WTC11 (cell line): Measurements from ENCODE around the gene SLC31A2.

Experiments
- ETV6 ChIP-seq: sonication (generic); formaldehyde crosslinking; IDR thresholded peaks from 2 replicates; pipeline ENCODE4 v1.8.1; 2022; ENCODE audit warnings: mild to moderate bottlenecking, missing genetic modification reagents
- JUN ChIP-seq: sonication (generic); formaldehyde crosslinking; IDR thresholded peaks from 2 replicates; pipeline ENCODE4 v1.8.0; 2023; ENCODE audit warnings: mild to moderate bottlenecking, missing genetic modification reagents
- KAT7 ChIP-seq: sonication (generic); formaldehyde crosslinking; IDR thresholded peaks from 2 replicates; pipeline ENCODE4 v1.8.1; 2023; ENCODE audit warnings: missing genetic modification reagents, mild to moderate bottlenecking, borderline replicate concordance
- MYBL2 ChIP-seq: sonication (generic); formaldehyde crosslinking; IDR thresholded peaks from 2 replicates; pipeline ENCODE4 v1.8.1; 2023; ENCODE audit warnings: mild to moderate bottlenecking, moderate library complexity, missing genetic modification reagents
- NFE2L1 ChIP-seq: sonication (generic); formaldehyde crosslinking; IDR thresholded peaks from 2 replicates; pipeline ENCODE4 v1.8.1; 2023; ENCODE audit warnings: missing genetic modification reagents
- NR3C1 ChIP-seq: sonication (generic); formaldehyde crosslinking; conservative IDR thresholded peaks from 2 replicates; pipeline ENCODE4 v1.8.1; 2023; ENCODE audit warnings: low read depth, mild to moderate bottlenecking, missing genetic modification reagents
- TEAD4 ChIP-seq: sonication (generic); formaldehyde crosslinking; IDR thresholded peaks from 2 replicates; pipeline ENCODE4 v1.8.0; 2022; ENCODE audit warnings: mild to moderate bottlenecking, missing genetic modification reagents
- ZSCAN18 ChIP-seq: fragments of 250-450 bp; sonication (Bioruptor Pico); IDR thresholded peaks from 2 replicates; pipeline ENCODE4 v2.1.2; 2022; ENCODE audit warnings: mild to moderate bottlenecking, moderate library complexity
- TF ChIP-seq, protein P1 (sequence below): fragments of 200-600 bp; IDR thresholded peaks from 2 replicates; pipeline ENCODE4 v1.8.0; 2022; ENCODE audit warnings: antibody characterized with exemption
- TF ChIP-seq, protein P2 (sequence below): sonication (generic); formaldehyde crosslinking; IDR thresholded peaks from 2 replicates; pipeline ENCODE4 v1.8.0; 2022; ENCODE audit warnings: missing genetic modification reagents
- TF ChIP-seq, protein P3 (sequence below): sonication (generic); formaldehyde crosslinking; IDR thresholded peaks from 2 replicates; pipeline ENCODE4 v1.8.1; 2023; ENCODE audit warnings: mild to moderate bottlenecking, missing genetic modification reagents, borderline replicate concordance

- TF ChIP-seq, protein P1, sequence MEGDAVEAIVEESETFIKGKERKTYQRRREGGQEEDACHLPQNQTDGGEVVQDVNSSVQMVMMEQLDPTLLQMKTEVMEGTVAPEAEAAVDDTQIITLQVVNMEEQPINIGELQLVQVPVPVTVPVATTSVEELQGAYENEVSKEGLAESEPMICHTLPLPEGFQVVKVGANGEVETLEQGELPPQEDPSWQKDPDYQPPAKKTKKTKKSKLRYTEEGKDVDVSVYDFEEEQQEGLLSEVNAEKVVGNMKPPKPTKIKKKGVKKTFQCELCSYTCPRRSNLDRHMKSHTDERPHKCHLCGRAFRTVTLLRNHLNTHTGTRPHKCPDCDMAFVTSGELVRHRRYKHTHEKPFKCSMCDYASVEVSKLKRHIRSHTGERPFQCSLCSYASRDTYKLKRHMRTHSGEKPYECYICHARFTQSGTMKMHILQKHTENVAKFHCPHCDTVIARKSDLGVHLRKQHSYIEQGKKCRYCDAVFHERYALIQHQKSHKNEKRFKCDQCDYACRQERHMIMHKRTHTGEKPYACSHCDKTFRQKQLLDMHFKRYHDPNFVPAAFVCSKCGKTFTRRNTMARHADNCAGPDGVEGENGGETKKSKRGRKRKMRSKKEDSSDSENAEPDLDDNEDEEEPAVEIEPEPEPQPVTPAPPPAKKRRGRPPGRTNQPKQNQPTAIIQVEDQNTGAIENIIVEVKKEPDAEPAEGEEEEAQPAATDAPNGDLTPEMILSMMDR = no peak
- TF ChIP-seq JUN (CRISPR knock-in tag) = no peak
- no peak for TF ChIP-seq NFE2L1 (CRISPR knock-in tag)
- TF ChIP-seq MYBL2 = no peak
- TF ChIP-seq NR3C1 = no peak
- TF ChIP-seq TEAD4 (CRISPR knock-in tag) = no peak
- no peak for TF ChIP-seq ZSCAN18 (CRISPR knock-in tag)
- TF ChIP-seq ETV6 (CRISPR knock-in tag) = no peak
- TF ChIP-seq, protein P2, sequence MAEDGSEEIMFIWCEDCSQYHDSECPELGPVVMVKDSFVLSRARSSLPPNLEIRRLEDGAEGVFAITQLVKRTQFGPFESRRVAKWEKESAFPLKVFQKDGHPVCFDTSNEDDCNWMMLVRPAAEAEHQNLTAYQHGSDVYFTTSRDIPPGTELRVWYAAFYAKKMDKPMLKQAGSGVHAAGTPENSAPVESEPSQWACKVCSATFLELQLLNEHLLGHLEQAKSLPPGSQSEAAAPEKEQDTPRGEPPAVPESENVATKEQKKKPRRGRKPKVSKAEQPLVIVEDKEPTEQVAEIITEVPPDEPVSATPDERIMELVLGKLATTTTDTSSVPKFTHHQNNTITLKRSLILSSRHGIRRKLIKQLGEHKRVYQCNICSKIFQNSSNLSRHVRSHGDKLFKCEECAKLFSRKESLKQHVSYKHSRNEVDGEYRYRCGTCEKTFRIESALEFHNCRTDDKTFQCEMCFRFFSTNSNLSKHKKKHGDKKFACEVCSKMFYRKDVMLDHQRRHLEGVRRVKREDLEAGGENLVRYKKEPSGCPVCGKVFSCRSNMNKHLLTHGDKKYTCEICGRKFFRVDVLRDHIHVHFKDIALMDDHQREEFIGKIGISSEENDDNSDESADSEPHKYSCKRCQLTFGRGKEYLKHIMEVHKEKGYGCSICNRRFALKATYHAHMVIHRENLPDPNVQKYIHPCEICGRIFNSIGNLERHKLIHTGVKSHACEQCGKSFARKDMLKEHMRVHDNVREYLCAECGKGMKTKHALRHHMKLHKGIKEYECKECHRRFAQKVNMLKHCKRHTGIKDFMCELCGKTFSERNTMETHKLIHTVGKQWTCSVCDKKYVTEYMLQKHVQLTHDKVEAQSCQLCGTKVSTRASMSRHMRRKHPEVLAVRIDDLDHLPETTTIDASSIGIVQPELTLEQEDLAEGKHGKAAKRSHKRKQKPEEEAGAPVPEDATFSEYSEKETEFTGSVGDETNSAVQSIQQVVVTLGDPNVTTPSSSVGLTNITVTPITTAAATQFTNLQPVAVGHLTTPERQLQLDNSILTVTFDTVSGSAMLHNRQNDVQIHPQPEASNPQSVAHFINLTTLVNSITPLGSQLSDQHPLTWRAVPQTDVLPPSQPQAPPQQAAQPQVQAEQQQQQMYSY (CRISPR knock-in tag) = no peak
- no peak for TF ChIP-seq KAT7 (CRISPR knock-in tag)
- TF ChIP-seq, protein P3, sequence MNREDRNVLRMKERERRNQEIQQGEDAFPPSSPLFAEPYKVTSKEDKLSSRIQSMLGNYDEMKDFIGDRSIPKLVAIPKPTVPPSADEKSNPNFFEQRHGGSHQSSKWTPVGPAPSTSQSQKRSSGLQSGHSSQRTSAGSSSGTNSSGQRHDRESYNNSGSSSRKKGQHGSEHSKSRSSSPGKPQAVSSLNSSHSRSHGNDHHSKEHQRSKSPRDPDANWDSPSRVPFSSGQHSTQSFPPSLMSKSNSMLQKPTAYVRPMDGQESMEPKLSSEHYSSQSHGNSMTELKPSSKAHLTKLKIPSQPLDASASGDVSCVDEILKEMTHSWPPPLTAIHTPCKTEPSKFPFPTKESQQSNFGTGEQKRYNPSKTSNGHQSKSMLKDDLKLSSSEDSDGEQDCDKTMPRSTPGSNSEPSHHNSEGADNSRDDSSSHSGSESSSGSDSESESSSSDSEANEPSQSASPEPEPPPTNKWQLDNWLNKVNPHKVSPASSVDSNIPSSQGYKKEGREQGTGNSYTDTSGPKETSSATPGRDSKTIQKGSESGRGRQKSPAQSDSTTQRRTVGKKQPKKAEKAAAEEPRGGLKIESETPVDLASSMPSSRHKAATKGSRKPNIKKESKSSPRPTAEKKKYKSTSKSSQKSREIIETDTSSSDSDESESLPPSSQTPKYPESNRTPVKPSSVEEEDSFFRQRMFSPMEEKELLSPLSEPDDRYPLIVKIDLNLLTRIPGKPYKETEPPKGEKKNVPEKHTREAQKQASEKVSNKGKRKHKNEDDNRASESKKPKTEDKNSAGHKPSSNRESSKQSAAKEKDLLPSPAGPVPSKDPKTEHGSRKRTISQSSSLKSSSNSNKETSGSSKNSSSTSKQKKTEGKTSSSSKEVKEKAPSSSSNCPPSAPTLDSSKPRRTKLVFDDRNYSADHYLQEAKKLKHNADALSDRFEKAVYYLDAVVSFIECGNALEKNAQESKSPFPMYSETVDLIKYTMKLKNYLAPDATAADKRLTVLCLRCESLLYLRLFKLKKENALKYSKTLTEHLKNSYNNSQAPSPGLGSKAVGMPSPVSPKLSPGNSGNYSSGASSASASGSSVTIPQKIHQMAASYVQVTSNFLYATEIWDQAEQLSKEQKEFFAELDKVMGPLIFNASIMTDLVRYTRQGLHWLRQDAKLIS = no peak
Measured at GRCh38 chr9:113129884-113130283, 20.9 kb upstream of the SLC31A2 start.
